Gastrocnemius medialis (tissue), 4 donors: Measurements from ENCODE around the gene STXBP2. TPM values are rescaled to one million over a fixed set of nuclear protein-coding genes. Genes with fewer than 3 reads are reported as not detected.

Experiments used
- ATAC-seq, 2 donors: fragments of 150-250 bp; one replicate each; pipeline ENCODE4 v1.9.1; 2016
- DNase-seq, 2 donors: peaks; one replicate each; pipeline ENCODE4 v3.0.0-alpha.2; 2019
- H3K27ac ChIP-seq, 4 donors: fragments of 200-600 bp; sonication (generic); 1 replicate in 1 of 4; 2 replicates in 3 of 4; pipeline ENCODE4 v1.5.1; 2016 to 2018; ENCODE audit warnings: mild to moderate bottlenecking in 2 of 4, moderate library complexity in 1 of 4
- H3K27me3 ChIP-seq, 3 donors: fragments of 200-600 bp; sonication (generic) in 2 of 3; 1 replicate in 1 of 3; 2 replicates in 2 of 3; pipeline versions ENCODE4 v1.5.1 to v1.6.0; 2016 to 2019; ENCODE audit warnings: mild to moderate bottlenecking in 1 of 3, moderate library complexity in 1 of 3
- H3K36me3 ChIP-seq, 2 donors: fragments of 200-600 bp; sonication (generic) in 1 of 2; one replicate each; pipeline ENCODE4 v1.5.1; 2017 to 2018
- H3K4me1 ChIP-seq, 2 donors: fragments of 200-600 bp; sonication (generic) in 1 of 2; one replicate each; pipeline ENCODE4 v1.5.1; 2016 to 2017; ENCODE audit warnings: mild to moderate bottlenecking in 2 of 2
- H3K4me3 ChIP-seq, 4 donors: fragments of 200-600 bp; sonication (generic) in 3 of 4; 1 replicate in 1 of 4; 2 replicates in 3 of 4; pipeline ENCODE4 v1.5.1; 2016 to 2019; ENCODE audit warnings: mild to moderate bottlenecking in 2 of 4
- H3K9me3 ChIP-seq, 3 donors: fragments of 200-600 bp; sonication (generic) in 2 of 3; 1 replicate in 1 of 3; 2 replicates in 2 of 3; pipeline ENCODE4 v1.5.1; 2016 to 2019
- CTCF ChIP-seq, 5 experiments: fragments of 450-650 bp in 3 of 5; fragments of 200-600 bp in 2 of 5; sonication (generic) in 2 of 5; IDR thresholded peaks in 4 of 5; conservative IDR thresholded peaks in 1 of 5; 1 replicate in 4 of 5; 2 replicates in 1 of 5; pipeline ENCODE4 v1.5.1; 2016 to 2019; ENCODE audit warnings: antibody characterized with exemption in 5 of 5, mild to moderate bottlenecking in 3 of 5, moderate library complexity in 3 of 5
- POLR2A ChIP-seq, 2 donors: fragments of 450-650 bp; IDR thresholded peaks; one replicate each; pipeline ENCODE4 v1.6.1; 2017; ENCODE audit warnings: antibody characterized with exemption in 2 of 2, mild to moderate bottlenecking in 2 of 2, moderate library complexity in 2 of 2
- in situ Hi-C, 4 donors: fragments of 200-750 bp; cut with MboI; loops; one replicate each; pipeline versions ENCODE4 v1.15.0 to v1.8.0; 2017; ENCODE audit warnings: low sequenced_read_pairs in 4 of 4
- intact Hi-C: fragments of 100-400 bp; cut with DNase I; formaldehyde crosslinking; loops from one replicate; pipeline ENCODE4 v1.15.1; 2023; ENCODE audit warnings: low total_unique reads
- total RNA-seq, 4 donors: library from RNA; depleted of rRNA; stranded (reverse); fragments of >200 nt; gene quantifications; one replicate each; pipeline versions ENCODE4 v1.1.0 to v1.2.3, GENCODE V29; 2016

STXBP2 gene
- total RNA-seq, 4 donors from 2014 or later, result 0.87 to 3.7 (median 2.8) TPM

GRCh38 chr19:7597689-7598088, 39.2 kb upstream of the STXBP2 start:
- Histone ChIP-seq H3K4me3 (no peak overlapping the region), H3K9me3 (no peaks in the 10 kb centered on the region), H3K36me3 (no peaks in the 10 kb centered on the region), H3K27ac (no peak overlapping the region), H3K4me1 (no peaks in the 10 kb centered on the region), H3K27me3 (peaks cover 39 to 48% (median 42%) of the 10 kb centered on the region in 3 donors)
- in situ Hi-C loops, result no loop called here
- no peak for TF ChIP-seq CTCF (IDR thresholded peaks at IDR 0.05 in 4 of 5, conservative IDR thresholded peaks at IDR 0.05 in 1 of 5)
- TF ChIP-seq POLR2A (IDR thresholded peaks at IDR 0.05), result no peak
- ATAC-seq (no peak), DNase-seq (no peak)
- intact Hi-C loops, result no loop called here

GRCh38 chr19:7598180-7598579, 38.7 kb upstream of the STXBP2 start:
- Histone ChIP-seq H3K9me3 (no peaks in the 10 kb centered on the region), H3K4me3 (no peak overlapping the region), H3K4me1 (no peaks in the 10 kb centered on the region), H3K27ac (no peak overlapping the region), H3K36me3 (no peaks in the 10 kb centered on the region), H3K27me3 (peaks cover 38 to 51% (median 39%) of the 10 kb centered on the region in 3 donors)
- intact Hi-C loops, result no loop called here
- in situ Hi-C loops, result no loop called here
- TF ChIP-seq POLR2A (IDR thresholded peaks at IDR 0.05) (no peak), CTCF (IDR thresholded peaks at IDR 0.05 in 4 of 5, conservative IDR thresholded peaks at IDR 0.05 in 1 of 5) (no peak)
- DNase-seq (no peak), ATAC-seq (no peak)

GRCh38 chr19:7600721-7601120, 36.2 kb upstream of the STXBP2 start:
- Histone ChIP-seq H3K4me1 (no peaks in the 10 kb centered on the region), H3K27me3 (peaks cover 18 to 28% (median 24%) of the 10 kb centered on the region in 3 donors), H3K9me3 (no peaks in the 10 kb centered on the region), H3K4me3 (no peak overlapping the region), H3K36me3 (no peaks in the 10 kb centered on the region), H3K27ac (no peak overlapping the region)
- no peak for TF ChIP-seq CTCF (IDR thresholded peaks at IDR 0.05 in 4 of 5, conservative IDR thresholded peaks at IDR 0.05 in 1 of 5)
- TF ChIP-seq POLR2A (IDR thresholded peaks at IDR 0.05), result no peak
- intact Hi-C loops, result no loop called here
- ATAC-seq (no peak), DNase-seq (no peak)
- in situ Hi-C loops, result no loop called here

GRCh38 chr19:7602240-7602934, 34.5 kb upstream of the STXBP2 start:
- DNase-seq (no peak), ATAC-seq (no peak)
- H3K4me3 ChIP-seq, result no peak overlapping the region
- H3K9me3 ChIP-seq, result no peaks in the 10 kb centered on the region
- no peak overlapping the region for H3K27ac ChIP-seq
- intact Hi-C loops (no loop called here), in situ Hi-C loops (no loop called here)
- H3K36me3 ChIP-seq, result no peaks in the 10 kb centered on the region
- no peak for TF ChIP-seq POLR2A (IDR thresholded peaks at IDR 0.05)
- no peak for TF ChIP-seq CTCF (IDR thresholded peaks at IDR 0.05 in 4 of 5, conservative IDR thresholded peaks at IDR 0.05 in 1 of 5)
- H3K4me1 ChIP-seq, result no peaks in the 10 kb centered on the region
- H3K27me3 ChIP-seq, result peaks cover 7 to 17% (median 12%) of the 10 kb centered on the region in 3 donors
